ENCODE data around the gene CDK17. TPM values are rescaled to one million over a fixed set of nuclear protein-coding genes. Genes with fewer than 3 reads are reported as not detected.
A peak's percentile ranks its signal among the peaks of the same experiment; 100 is the strongest.

CDK17 gene
- total RNA-seq, 1 donor from 2014 or later = 33.8 TPM

- Mint-ChIP-seq H3K4me1 (ENCODE audit: unreplicated experiment) (peaks cover 67% of the 10 kb centered on the region), H3K27ac (ENCODE audit: unreplicated experiment) (peak overlapping the region; percentile 64), H3K27me3 (ENCODE audit: unreplicated experiment) (no peaks in the 10 kb centered on the region), H3K9me3 (ENCODE audit: unreplicated experiment) (no peaks in the 10 kb centered on the region), H3K36me3 (ENCODE audit: unreplicated experiment) (peaks cover 5% of the 10 kb centered on the region), H3K4me3 (ENCODE audit: unreplicated experiment) (no peak overlapping the region)
- TF ChIP-seq CTCF (IDR thresholded peaks at IDR 0.05) = no peak
- DNase-seq (ENCODE audit: extremely low spot score, unreplicated experiment) = no peak
Observed at GRCh38 chr12:96241431-96241830, 158.8 kb downstream of the CDK17 start.

GRCh38 chr12:96240656-96241055 is 159.6 kb downstream of the CDK17 start:
- TF ChIP-seq CTCF (IDR thresholded peaks at IDR 0.05) = no peak
- H3K9me3 Mint-ChIP-seq (ENCODE audit: unreplicated experiment) = no peaks in the 10 kb centered on the region
- H3K4me1 Mint-ChIP-seq (ENCODE audit: unreplicated experiment) = peaks cover 74% of the 10 kb centered on the region
- peak overlapping the region; percentile 48 for H3K27ac Mint-ChIP-seq (ENCODE audit: unreplicated experiment)
- peaks cover 5% of the 10 kb centered on the region for H3K36me3 Mint-ChIP-seq (ENCODE audit: unreplicated experiment)
- DNase-seq (ENCODE audit: extremely low spot score, unreplicated experiment) = no peak
- H3K27me3 Mint-ChIP-seq (ENCODE audit: unreplicated experiment) = no peaks in the 10 kb centered on the region
- no peak overlapping the region for H3K4me3 Mint-ChIP-seq (ENCODE audit: unreplicated experiment)

GRCh38 chr12:96239711-96240635 is 160.3 kb downstream of the CDK17 start:
- Mint-ChIP-seq H3K27ac (ENCODE audit: unreplicated experiment) (peak overlapping the region; percentile 76), H3K9me3 (ENCODE audit: unreplicated experiment) (no peaks in the 10 kb centered on the region), H3K27me3 (ENCODE audit: unreplicated experiment) (no peaks in the 10 kb centered on the region), H3K36me3 (ENCODE audit: unreplicated experiment) (peaks cover 5% of the 10 kb centered on the region), H3K4me1 (ENCODE audit: unreplicated experiment) (peaks cover 77% of the 10 kb centered on the region), H3K4me3 (ENCODE audit: unreplicated experiment) (no peak overlapping the region)
- no peak for DNase-seq (ENCODE audit: extremely low spot score, unreplicated experiment)
- no peak for TF ChIP-seq CTCF (IDR thresholded peaks at IDR 0.05)

GRCh38 chr12:96238336-96239047 is 161.7 kb downstream of the CDK17 start:
- Mint-ChIP-seq H3K9me3 (ENCODE audit: unreplicated experiment) (no peaks in the 10 kb centered on the region), H3K27me3 (ENCODE audit: unreplicated experiment) (no peaks in the 10 kb centered on the region), H3K4me1 (ENCODE audit: unreplicated experiment) (peaks cover 73% of the 10 kb centered on the region), H3K36me3 (ENCODE audit: unreplicated experiment) (peaks cover 5% of the 10 kb centered on the region), H3K27ac (ENCODE audit: unreplicated experiment) (peak overlapping the region; percentile 94), H3K4me3 (ENCODE audit: unreplicated experiment) (no peak overlapping the region)
- DNase-seq (ENCODE audit: extremely low spot score, unreplicated experiment) = no peak
- TF ChIP-seq CTCF (IDR thresholded peaks at IDR 0.05) = no peak
